Fibroblast of the aortic adventitia (primary cell): ENCODE results near the gene SCN5A. TPM values are rescaled to one million over a fixed set of nuclear protein-coding genes. Genes with fewer than 3 reads are reported as not detected.

Source experiments
- DNase-seq: peaks from one replicate; pipeline ENCODE4 v3.0.0-alpha.2; 2010; ENCODE audit warnings: low read depth
- H3K4me3 ChIP-seq: 2 replicates; pipeline ENCODE4 v1.5.1; 2011; ENCODE audit warnings: low read depth, mild to moderate bottlenecking, control low read depth, low read length, moderate library complexity
- total RNA-seq: library from RNA; depleted of rRNA; stranded (reverse); fragments of >200 nt; gene quantifications from 2 replicates; pipeline ENCODE4 v1.2.3, GENCODE V29; 2012; ENCODE audit warnings: low replicate concordance
- TF ChIP-seq, protein P1 (sequence below): IDR thresholded peaks from 2 replicates; pipeline ENCODE4 v1.5.1; 2011; ENCODE audit warnings: mild to moderate bottlenecking, low read length, control low read depth, inconsistent platforms; ENCODE audit not compliant: insufficient read depth

Gene SCN5A
- total RNA-seq, 1 donor = 0.99 TPM

DNA sequence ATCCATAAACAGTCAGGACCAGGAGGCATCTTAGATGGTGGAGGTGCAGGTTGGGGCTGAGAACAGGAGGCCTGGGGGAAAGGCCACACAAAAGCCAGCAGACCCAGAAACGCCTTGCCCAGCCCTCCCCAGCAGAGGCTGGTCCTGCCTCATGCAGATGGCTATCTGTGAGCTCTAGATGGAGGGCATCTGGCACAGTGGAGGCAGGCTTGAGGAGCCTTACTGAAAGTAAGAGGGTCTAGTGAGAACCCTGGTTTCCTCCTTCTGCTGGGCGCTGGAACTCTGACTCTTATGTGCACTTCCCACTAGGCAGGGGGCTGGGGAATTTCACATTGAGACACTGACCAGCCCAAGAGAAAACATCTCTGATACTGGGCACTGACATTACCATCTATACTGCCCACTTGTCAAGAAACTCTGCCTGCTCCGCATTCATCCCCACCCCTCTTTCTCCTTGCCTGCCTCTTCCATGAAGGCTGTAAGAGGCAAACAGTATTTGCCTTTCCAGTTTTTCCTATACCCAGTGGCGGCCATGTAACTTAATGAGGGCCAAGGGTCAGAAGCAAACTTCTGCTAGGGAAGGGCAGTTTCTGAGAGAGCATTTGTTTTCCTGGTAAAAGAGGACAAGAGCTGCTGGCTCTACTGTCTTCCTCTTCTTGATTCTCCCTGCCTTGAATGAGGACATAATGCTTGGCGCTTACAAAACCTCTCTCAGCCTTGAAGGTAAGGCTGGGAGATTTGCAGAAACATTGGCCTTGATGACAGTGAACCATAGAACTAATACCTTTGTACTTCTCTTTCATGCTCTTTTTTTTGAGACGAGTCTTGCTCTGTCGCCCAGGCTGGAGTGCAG lies 4.4 kb upstream of the SCN5A start:
- TF ChIP-seq, protein P1, sequence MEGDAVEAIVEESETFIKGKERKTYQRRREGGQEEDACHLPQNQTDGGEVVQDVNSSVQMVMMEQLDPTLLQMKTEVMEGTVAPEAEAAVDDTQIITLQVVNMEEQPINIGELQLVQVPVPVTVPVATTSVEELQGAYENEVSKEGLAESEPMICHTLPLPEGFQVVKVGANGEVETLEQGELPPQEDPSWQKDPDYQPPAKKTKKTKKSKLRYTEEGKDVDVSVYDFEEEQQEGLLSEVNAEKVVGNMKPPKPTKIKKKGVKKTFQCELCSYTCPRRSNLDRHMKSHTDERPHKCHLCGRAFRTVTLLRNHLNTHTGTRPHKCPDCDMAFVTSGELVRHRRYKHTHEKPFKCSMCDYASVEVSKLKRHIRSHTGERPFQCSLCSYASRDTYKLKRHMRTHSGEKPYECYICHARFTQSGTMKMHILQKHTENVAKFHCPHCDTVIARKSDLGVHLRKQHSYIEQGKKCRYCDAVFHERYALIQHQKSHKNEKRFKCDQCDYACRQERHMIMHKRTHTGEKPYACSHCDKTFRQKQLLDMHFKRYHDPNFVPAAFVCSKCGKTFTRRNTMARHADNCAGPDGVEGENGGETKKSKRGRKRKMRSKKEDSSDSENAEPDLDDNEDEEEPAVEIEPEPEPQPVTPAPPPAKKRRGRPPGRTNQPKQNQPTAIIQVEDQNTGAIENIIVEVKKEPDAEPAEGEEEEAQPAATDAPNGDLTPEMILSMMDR = no peak
- H3K4me3 ChIP-seq = no peak overlapping the region
- DNase-seq = no peak

DNA sequence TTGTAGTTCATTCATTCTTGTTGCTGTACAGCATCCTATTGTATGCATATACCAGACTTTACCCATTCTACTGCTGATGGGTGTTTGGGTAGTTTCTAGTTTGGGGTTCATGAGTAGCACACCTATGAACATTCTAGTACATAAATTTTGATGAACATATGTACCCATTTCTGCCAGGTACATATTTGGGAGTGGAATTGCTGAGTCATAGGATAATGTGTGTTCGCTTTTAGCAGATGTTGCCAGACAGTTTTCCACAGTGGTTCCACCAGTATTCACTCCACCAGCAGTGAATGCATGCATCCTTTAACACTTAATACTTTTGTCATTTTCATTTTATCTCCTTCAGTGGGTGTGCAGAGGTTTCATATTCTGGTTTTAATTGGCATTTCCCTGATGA lies 3.4 kb upstream of the SCN5A start:
- H3K4me3 ChIP-seq = no peak overlapping the region
- TF ChIP-seq, protein P1 = no peak
- no peak for DNase-seq

DNA sequence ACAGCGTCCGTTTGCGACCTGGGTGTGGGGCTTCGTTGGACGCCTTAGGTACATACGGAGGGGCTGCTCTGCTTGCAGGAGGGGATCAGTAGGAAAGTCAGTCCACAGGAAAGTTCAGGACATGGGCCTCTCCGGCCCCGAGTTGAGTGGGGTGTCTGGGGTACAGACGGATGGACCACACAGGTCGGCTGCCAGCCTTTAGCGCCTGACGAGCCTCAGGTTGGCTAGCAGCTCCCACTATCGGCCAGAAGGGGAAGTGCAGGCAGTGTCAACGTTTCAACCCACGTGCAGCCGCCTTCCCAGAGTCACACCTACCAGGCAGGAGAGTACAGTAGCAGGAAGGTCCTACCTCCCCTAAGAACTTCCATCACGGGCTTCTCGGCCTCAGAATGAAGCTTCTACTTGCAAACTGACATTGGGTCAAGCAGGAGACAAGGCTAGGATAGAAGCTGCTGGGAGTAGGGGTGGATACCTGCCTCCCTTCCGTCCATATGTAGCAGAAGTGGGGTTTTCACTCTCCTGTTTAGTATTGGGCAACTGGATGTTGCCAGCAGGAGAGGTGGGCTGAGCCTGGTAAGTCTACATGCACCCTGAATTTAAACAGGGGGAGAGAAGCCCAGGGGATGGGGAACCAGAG lies 1.8 kb upstream of the SCN5A start:
- DNase-seq = peak; percentile 56
- no peak overlapping the region for H3K4me3 ChIP-seq
- TF ChIP-seq, protein P1 = peak; percentile 100

DNA sequence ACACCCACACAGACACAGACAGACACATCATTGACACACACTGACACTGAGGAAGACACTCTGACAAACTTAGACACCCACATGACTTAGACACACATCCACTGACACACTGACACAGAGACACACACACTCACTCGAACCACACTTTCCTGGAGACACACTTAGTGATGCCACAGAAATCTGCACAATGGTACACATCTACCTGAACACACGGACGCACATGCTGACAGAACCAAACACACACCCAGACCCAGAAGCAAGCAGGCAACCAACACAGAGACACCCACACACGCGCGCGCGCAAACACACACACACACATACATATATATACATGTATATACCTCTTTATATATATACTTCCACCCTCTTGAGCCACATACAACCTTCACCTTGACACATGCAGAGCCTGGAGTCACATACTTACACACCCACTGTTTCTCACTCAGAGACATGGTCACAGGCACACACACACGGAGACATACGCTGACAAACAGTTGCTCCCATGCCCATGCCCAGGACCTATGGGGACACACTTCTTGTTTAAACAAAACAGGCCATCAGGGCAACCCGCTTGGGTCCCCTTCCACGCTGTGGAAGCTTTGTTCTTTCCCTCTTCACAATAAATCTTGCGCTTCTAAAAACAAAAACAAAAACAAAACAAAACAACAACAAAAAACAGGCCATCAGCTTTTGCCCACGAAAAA lies 913 bp upstream of the SCN5A start:
- H3K4me3 ChIP-seq = no peak overlapping the region
- no peak for DNase-seq
- TF ChIP-seq, protein P1 = no peak

DNA sequence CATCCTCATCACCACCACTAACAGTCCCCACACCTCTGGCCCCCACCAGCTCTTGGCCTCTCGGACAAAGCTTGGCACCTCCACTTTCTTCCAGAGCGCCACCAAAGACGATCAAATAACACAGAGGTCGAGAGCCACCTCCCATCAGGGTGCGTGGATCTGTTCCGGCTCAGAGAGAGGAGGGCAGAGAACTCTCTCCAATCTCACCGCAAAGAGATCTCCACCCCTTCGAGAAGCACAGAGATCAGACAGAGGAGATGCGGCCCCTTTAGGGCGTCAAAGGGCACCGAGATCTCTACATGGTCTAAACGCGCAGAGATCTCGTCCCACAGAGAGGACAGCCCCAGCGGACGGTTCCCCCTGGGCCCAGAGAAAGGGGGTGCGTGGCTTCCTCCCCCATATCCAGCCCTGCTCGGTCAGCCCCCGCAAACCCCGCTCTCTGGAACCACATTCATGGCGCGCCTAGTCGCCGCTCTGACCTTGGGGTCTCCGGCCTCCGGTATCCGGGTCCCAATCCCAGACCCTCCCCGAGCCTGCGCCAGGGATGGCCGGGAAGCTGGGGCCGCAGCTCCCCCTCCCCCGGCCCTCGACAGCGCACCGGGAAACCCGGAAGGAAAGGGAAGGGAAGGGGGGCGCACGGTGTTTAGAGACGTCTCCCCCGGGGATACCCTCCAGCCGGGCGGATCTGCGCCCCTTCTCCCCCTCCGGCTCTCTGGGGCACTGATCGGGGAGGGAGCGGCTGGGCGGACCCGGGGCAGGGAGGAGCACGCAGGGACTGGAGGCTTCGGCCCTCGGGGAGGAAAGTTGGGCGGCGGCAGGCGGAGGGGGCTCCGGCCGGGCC lies 608 bp downstream of the SCN5A start:
- TF ChIP-seq, protein P1 = no peak
- H3K4me3 ChIP-seq = peak overlapping the region; percentile 59
- no peak for DNase-seq

DNA sequence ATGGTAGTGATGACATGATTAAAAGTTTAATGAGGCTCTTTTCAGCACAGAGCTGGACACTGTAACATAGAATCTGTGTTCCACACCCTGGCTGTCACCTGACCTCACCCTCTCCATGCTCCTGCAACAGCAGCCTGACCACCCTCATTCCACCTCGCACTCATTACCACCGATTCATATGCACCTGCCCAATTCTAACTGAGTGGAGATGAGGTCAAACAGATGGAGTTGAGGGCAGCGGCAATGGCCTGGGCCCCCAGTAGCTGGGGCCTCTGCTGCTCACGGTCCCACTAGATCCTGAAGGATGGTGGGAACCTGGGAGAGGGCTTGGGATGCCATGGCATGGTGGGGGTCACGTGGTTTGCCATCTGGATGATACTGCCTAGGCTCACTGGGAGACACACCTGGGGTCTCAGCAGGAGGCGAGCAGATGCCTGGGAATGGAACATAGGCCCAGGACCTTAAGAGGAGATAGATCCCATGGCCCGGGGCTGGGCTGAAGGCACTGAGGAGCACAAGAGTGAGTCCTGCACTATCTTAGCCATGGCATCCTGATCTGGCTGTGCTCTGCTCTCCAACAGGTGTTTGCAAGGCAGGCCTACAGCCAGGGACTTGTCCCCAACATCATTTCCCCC lies 1.3 kb downstream of the SCN5A start:
- no peak for DNase-seq
- no peak overlapping the region for H3K4me3 ChIP-seq
- TF ChIP-seq, protein P1 = no peak
